Type B pancreatic cell (in vitro differentiated cells): Measurements from ENCODE around the gene HDDC3. TPM values are rescaled to one million over a fixed set of nuclear protein-coding genes. Genes with fewer than 3 reads are reported as not detected.

Source experiments
- DNase-seq: peaks from one replicate; pipeline ENCODE4 v3.0.0; 2021; ENCODE audit warnings: mixed read lengths; ENCODE audit not compliant: unreplicated experiment; ENCODE audit errors: extremely low spot score
- H3K27ac Mint-ChIP-seq: 2 replicates; pipeline ENCODE4 v1.8.0; 2021; ENCODE audit warnings: mild to moderate bottlenecking, mixed read lengths
- H3K27me3 Mint-ChIP-seq: 2 replicates; pipeline ENCODE4 v1.8.0; 2021; ENCODE audit warnings: mixed read lengths
- H3K36me3 Mint-ChIP-seq: 2 replicates; pipeline ENCODE4 v1.8.0; 2021; ENCODE audit warnings: mixed read lengths
- H3K4me1 Mint-ChIP-seq: one replicate; pipeline ENCODE4 v1.8.0; 2021; ENCODE audit warnings: mixed read lengths; ENCODE audit not compliant: unreplicated experiment
- H3K4me3 Mint-ChIP-seq: 2 replicates; pipeline ENCODE4 v1.8.0; 2021; ENCODE audit warnings: mild to moderate bottlenecking, mixed read lengths
- H3K9me3 Mint-ChIP-seq: 2 replicates; pipeline ENCODE4 v1.8.0; 2021; ENCODE audit warnings: mixed read lengths
- CTCF ChIP-seq: fragments of 200-600 bp; sonication (generic); conservative IDR thresholded peaks from 2 replicates; pipeline ENCODE4 v1.5.0; 2021; ENCODE audit warnings: antibody characterized with exemption, mild to moderate bottlenecking
- total RNA-seq: library from RNA; stranded (reverse); gene quantifications from 2 replicates; pipeline ENCODE4 v1.2.1, GENCODE V29; 2021; ENCODE audit warnings: low replicate concordance

The HDDC3 gene
- total RNA-seq, 1 donor from 2014 or later, result 16.8 TPM

- no peak for TF ChIP-seq CTCF
- Mint-ChIP-seq H3K9me3 (no peaks in the 10 kb centered on the region), H3K27me3 (no peaks in the 10 kb centered on the region), H3K27ac (no peak overlapping the region), H3K4me3 (no peak overlapping the region), H3K4me1 (peaks cover 13% of the 10 kb centered on the region), H3K36me3 (peaks cover 4% of the 10 kb centered on the region)
- DNase-seq, result no peak
Measured at GRCh38 chr15:90939756-90940155, 7.4 kb upstream of the HDDC3 start.

- Mint-ChIP-seq H3K27ac (no peak overlapping the region), H3K4me3 (no peak overlapping the region), H3K36me3 (peaks cover 4% of the 10 kb centered on the region), H3K4me1 (peaks cover 19% of the 10 kb centered on the region), H3K27me3 (no peaks in the 10 kb centered on the region), H3K9me3 (no peaks in the 10 kb centered on the region)
- no peak for DNase-seq
- TF ChIP-seq CTCF, result no peak
Measured at GRCh38 chr15:90938261-90938660, 5.9 kb upstream of the HDDC3 start.

DNA sequence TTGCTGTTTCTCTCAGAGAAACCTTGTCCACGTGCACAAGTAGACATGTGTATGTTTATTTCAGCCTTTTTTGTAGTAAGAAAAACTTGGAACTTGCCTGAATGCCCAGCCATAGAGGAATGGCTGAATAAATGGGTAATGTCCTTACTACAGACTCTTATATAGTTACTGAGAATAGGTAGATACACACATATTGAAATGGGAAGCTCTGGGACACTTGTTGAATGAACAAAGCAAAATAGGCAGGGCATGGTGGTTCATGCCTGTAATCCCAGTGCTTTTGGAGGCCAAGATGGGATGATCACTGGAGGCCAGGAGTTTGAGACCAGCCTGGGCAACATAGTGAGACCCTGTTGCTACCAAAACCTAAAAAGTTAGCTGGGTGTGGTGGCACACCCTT is 4.5 kb upstream of the HDDC3 start:
- Mint-ChIP-seq H3K4me3 (peak overlapping the region; percentile 93), H3K9me3 (no peaks in the 10 kb centered on the region), H3K27ac (no peak overlapping the region), H3K36me3 (peaks cover 4% of the 10 kb centered on the region), H3K4me1 (peaks cover 24% of the 10 kb centered on the region), H3K27me3 (no peaks in the 10 kb centered on the region)
- no peak for DNase-seq
- no peak for TF ChIP-seq CTCF

GRCh38 chr15:90934949-90935751 is 2.8 kb upstream of the HDDC3 start, which contains the start of gene UNC45A:
UNC45A (plus strand) TSS chr15:90935285; CDS start chr15:90935325, 40 bp downstream.
- H3K36me3 Mint-ChIP-seq, result peaks cover 4% of the 10 kb centered on the region
- DNase-seq, result peak; percentile 93
- no peak for TF ChIP-seq CTCF
- peak within 1 kb of the TSS; percentile 93 for H3K4me3 Mint-ChIP-seq
- H3K27me3 Mint-ChIP-seq, result no peaks in the 10 kb centered on the region
- peaks cover 31% of the 10 kb centered on the region for H3K4me1 Mint-ChIP-seq
- peak within 1 kb of the TSS; percentile 94 for H3K27ac Mint-ChIP-seq
- H3K9me3 Mint-ChIP-seq, result no peaks in the 10 kb centered on the region

DNA sequence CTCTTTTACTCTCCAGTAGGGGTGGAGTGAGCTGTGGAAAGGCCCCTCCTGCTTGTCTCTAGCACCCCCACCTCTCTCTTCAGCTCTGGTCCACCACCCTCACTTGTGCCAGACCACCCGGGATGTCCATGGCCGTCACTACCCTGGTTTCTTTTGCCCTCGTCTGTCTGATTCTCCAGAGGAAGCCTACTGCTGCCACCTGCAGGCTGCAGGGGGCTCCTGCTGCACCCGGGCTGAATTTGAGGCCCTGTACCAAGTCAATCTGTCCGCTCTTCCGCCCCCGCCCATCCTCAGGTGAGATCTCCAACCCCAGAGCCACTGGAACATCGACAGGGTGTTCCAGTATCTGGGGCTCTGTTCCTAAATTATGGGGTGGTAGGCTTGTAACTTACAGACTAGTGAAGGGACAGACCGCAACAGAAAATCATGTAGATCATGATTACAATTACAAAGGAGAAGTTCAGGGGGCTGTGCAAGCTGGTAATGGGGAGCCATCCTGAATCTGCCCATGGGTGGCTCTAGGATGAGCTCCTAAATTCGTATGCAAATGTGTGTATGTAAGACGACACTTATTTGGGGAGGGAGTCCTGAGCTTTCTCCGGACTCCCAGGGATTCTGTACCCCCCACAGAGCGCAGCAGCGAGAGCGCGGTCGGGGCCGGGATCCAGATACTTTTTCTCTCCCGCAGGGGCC is 2.1 kb upstream of the HDDC3 start:
- no peak for DNase-seq
- Mint-ChIP-seq H3K27me3 (no peaks in the 10 kb centered on the region), H3K4me3 (peak overlapping the region; percentile 93), H3K36me3 (peaks cover 4% of the 10 kb centered on the region), H3K9me3 (no peaks in the 10 kb centered on the region), H3K4me1 (peaks cover 31% of the 10 kb centered on the region), H3K27ac (peak overlapping the region; percentile 94)
- TF ChIP-seq CTCF, result peak; percentile 90
